Measurements from ENCODE around the gene SMC6. TPM values are rescaled to one million over a fixed set of nuclear protein-coding genes. Genes with fewer than 3 reads are reported as not detected.

The SMC6 gene
- total and polyA plus RNA-seq, 10 of the 15 experiments (the other 5 are each of a cell fraction or from before 2014, with no cell fraction given), result 12.8 to 63.8 (median 38.8) TPM

GRCh38 chr2:17798338-17798737 is 44.7 kb upstream of the SMC6 start:
- no peak for ATAC-seq
- WGBS (ENCODE audit: insufficient coverage, insufficient replicate concordance, low lambda C conversion rate, missing lambda C conversion rate), result 98% methylated on average over 4 of the region's 4 CpGs
- in situ Hi-C loops (cut with MboI) (no loop called here), intact Hi-C loops (cut with micrococcal nuclease; ENCODE audit: unreplicated experiment) (no loop called here)
- Histone ChIP-seq H2AFZ (ENCODE audit: control insufficient read depth, low read depth, low read length) (no peak overlapping the region), H3K27ac (ENCODE audit: control insufficient read depth, insufficient read depth) (no peak overlapping the region), H3K4me2 (ENCODE audit: control insufficient read depth, insufficient read depth) (no peak overlapping the region), H3K9ac (ENCODE audit: control insufficient read depth, insufficient read depth, low read length) (no peak overlapping the region), H3K4me1 (ENCODE audit: control insufficient read depth, insufficient read depth, low read length) (no peaks in the 10 kb centered on the region; the same call in 1 of the 2 replicates), H3K4me3 (no peak overlapping the region), H3K36me3 (ENCODE audit: control insufficient read depth in 2 of 2, insufficient read depth in 2 of 2, low read length in 1 of 2) (no peaks in the 10 kb centered on the region), H3K9me3 (replicated peaks; ENCODE audit: control insufficient read depth, insufficient read depth, low read length) (no peaks in the 10 kb centered on the region), H4K20me1 (ENCODE audit: control insufficient read depth, insufficient read depth) (no peaks in the 10 kb centered on the region), H3K27me3 (replicated peaks in 1 of 2; ENCODE audit: control insufficient read depth in 2 of 2, insufficient read depth in 2 of 2, low read length in 1 of 2) (no peaks in the 10 kb centered on the region), H3K79me2 (ENCODE audit: control insufficient read depth, insufficient read depth, low read length) (no peaks in the 10 kb centered on the region)
- ChIA-PET POLR2A (interaction anchor here (0.6 to 9.6 kb wide), 4 partner anchors 9 to 44 kb away, joined by 4 to 108 read pairs (median 9); partner anchors contain the start of genes GEN1, MSGN1 and SMC6), RAD21 (ENCODE audit: unreplicated experiment) (interaction anchor here (1.2 to 9.9 kb wide), 5 partner anchors 15 to 47 kb away, joined by 3 to 96 read pairs (median 4); no protein-coding TSS in a partner anchor), CTCF (interaction anchor here (2.0 kb wide), 1 partner anchor 31 kb away, joined by 7 read pairs; no protein-coding TSS in a partner anchor), SMC1A (ENCODE audit: uncharacterized antibody, unreplicated experiment) (interaction anchor here (1.3 to 12.9 kb wide), 6 partner anchors 15 to 47 kb away, joined by 7 to 288 read pairs (median 22); partner anchors contain the start of gene MSGN1)
- no peak for DNase-seq (ENCODE audit: low read depth, low spot score)
- BruUV-seq (replicated peaks), result no TSS peak
- TF ChIP-seq SMAD1 (IDR thresholded peaks at IDR 0.05; ENCODE audit: low read depth, partially characterized antibody) (no peak), POU2F2 (IDR thresholded peaks at IDR 0.05; ENCODE audit: borderline replicate concordance, low read depth, low read length) (no peak)
- FAIRE-seq, result no peak

GRCh38 chr2:17795309-17795708 is 41.7 kb upstream of the SMC6 start:
- H3K27me3 ChIP-seq (replicated peaks in 1 of 2; ENCODE audit: control insufficient read depth in 2 of 2, insufficient read depth in 2 of 2, low read length in 1 of 2), result no peaks in the 10 kb centered on the region
- RAD21 ChIA-PET (ENCODE audit: unreplicated experiment), result interaction anchor here (1.0 kb wide), 2 partner anchors 20 to 29 kb away, joined by 3 to 4 read pairs; no protein-coding TSS in a partner anchor
- H3K4me3 ChIP-seq, result no peak overlapping the region
- POLR2A ChIA-PET, result interaction anchor here (1.2 to 1.5 kb wide), 3 partner anchors 9 to 16 kb away, joined by 3 read pairs; no protein-coding TSS in a partner anchor
- CTCF ChIA-PET, result interaction anchor here (0.7 to 1.6 kb wide), 3 partner anchors 9 to 40 kb away, joined by 3 to 6 read pairs (median 4); no protein-coding TSS in a partner anchor
- H3K4me1 ChIP-seq (ENCODE audit: control insufficient read depth, insufficient read depth, low read length), result no peaks in the 10 kb centered on the region; the same call in 1 of the 2 replicates
- H3K36me3 ChIP-seq (ENCODE audit: control insufficient read depth in 2 of 2, insufficient read depth in 2 of 2, low read length in 1 of 2), result no peaks in the 10 kb centered on the region
- ATAC-seq (no peak), DNase-seq (ENCODE audit: low read depth, low spot score) (no peak), FAIRE-seq (no peak)
- SMC1A ChIA-PET (ENCODE audit: uncharacterized antibody, unreplicated experiment), result interaction anchor here (0.8 to 4.3 kb wide), 9 partner anchors 8 to 62 kb away, joined by 3 to 21 read pairs (median 3); no protein-coding TSS in a partner anchor
- no peaks in the 10 kb centered on the region for H3K79me2 ChIP-seq (ENCODE audit: control insufficient read depth, insufficient read depth, low read length)
- intact Hi-C loops (cut with micrococcal nuclease; ENCODE audit: unreplicated experiment) (no loop called here), in situ Hi-C loops (cut with MboI) (no loop called here)
- H2AFZ ChIP-seq (ENCODE audit: control insufficient read depth, low read depth, low read length), result no peak overlapping the region
- no peaks in the 10 kb centered on the region for H3K9me3 ChIP-seq (replicated peaks; ENCODE audit: control insufficient read depth, insufficient read depth, low read length)
- H3K9ac ChIP-seq (ENCODE audit: control insufficient read depth, insufficient read depth, low read length), result no peak overlapping the region
- no peaks in the 10 kb centered on the region for H4K20me1 ChIP-seq (ENCODE audit: control insufficient read depth, insufficient read depth)
- TF ChIP-seq E2F4 (IDR thresholded peaks at IDR 0.05; ENCODE audit: low read depth, low read length) (no peak), MYC (IDR thresholded peaks at IDR 0.05; ENCODE audit: insufficient read depth, insufficient read length, insufficient replicate concordance, low read length, severe bottlenecking) (no peak), CBX5 (IDR thresholded peaks at IDR 0.05; ENCODE audit: low read depth) (no peak), KLF5 (IDR thresholded peaks at IDR 0.05; ENCODE audit: partially characterized antibody) (no peak), REST (IDR thresholded peaks at IDR 0.05; ENCODE audit: low read depth, low read length) (no peak), CEBPB (IDR thresholded peaks at IDR 0.05; ENCODE audit: borderline replicate concordance in 1 of 2, low read depth in 2 of 2, low read length in 2 of 2) (no peak), RUNX3 (IDR thresholded peaks at IDR 0.05; ENCODE audit: low read length) (no peak), SIN3A (IDR thresholded peaks at IDR 0.05; ENCODE audit: low read depth, low read length) (no peak)
- no peak overlapping the region for H3K27ac ChIP-seq (ENCODE audit: control insufficient read depth, insufficient read depth)
- WGBS (ENCODE audit: insufficient coverage, insufficient replicate concordance, low lambda C conversion rate, missing lambda C conversion rate), result 56% methylated on average over 5 of the region's 5 CpGs
- no peak overlapping the region for H3K4me2 ChIP-seq (ENCODE audit: control insufficient read depth, insufficient read depth)
- no TSS peak for BruUV-seq (replicated peaks)
